HG03571 (cell line): ENCODE results near the gene TMEM198.

ENCODE experiments used
- ATAC-seq: cut with Tn5 transposase; IDR thresholded peaks from one replicate; pipeline ENCODE4 v1.9.1; 2021; ENCODE audit not compliant: unreplicated experiment

The TMEM198 gene

GRCh38 chr2:219508971-219509779 lies 34.7 kb upstream of the TMEM198 start:
- ATAC-seq: no peak

- ATAC-seq: peak; percentile 63
Observed at GRCh38 chr2:219509780-219510511, 33.9 kb upstream of the TMEM198 start.

- ATAC-seq: no peak
Observed at GRCh38 chr2:219510512-219511135, 33.2 kb upstream of the TMEM198 start.

GRCh38 chr2:219511547-219512325 lies 32.1 kb upstream of the TMEM198 start:
- no peak for ATAC-seq

- ATAC-seq: no peak
Observed at GRCh38 chr2:219512524-219513216, 31.2 kb upstream of the TMEM198 start.

GRCh38 chr2:219513787-219514186 lies 30.0 kb upstream of the TMEM198 start:
- ATAC-seq: no peak

GRCh38 chr2:219514196-219514761 lies 29.5 kb upstream of the TMEM198 start, which contains the start of gene ASIC4:
Gene ASIC4, plus strand, starts transcription at chr2:219514482. Its CDS starts 243 bp downstream, at chr2:219514725.
- ATAC-seq: no peak

GRCh38 chr2:219514836-219515235 lies 29.0 kb upstream of the TMEM198 start:
- no peak for ATAC-seq

- no peak for ATAC-seq
Observed at GRCh38 chr2:219515874-219516629, 27.8 kb upstream of the TMEM198 start.

GRCh38 chr2:219516888-219517287 lies 26.9 kb upstream of the TMEM198 start:
- ATAC-seq: no peak

- ATAC-seq: no peak
Observed at GRCh38 chr2:219517954-219518778, 25.7 kb upstream of the TMEM198 start.

GRCh38 chr2:219519526-219519916 lies 24.3 kb upstream of the TMEM198 start:
- ATAC-seq: no peak

GRCh38 chr2:219520079-219520478 lies 23.7 kb upstream of the TMEM198 start:
- ATAC-seq: no peak

- no peak for ATAC-seq
Observed at GRCh38 chr2:219521066-219521880, 22.6 kb upstream of the TMEM198 start.

- ATAC-seq: no peak
Observed at GRCh38 chr2:219522111-219523030, 21.5 kb upstream of the TMEM198 start.

GRCh38 chr2:219523031-219523671 lies 20.7 kb upstream of the TMEM198 start:
- no peak for ATAC-seq
